Measurements from ENCODE around the gene D2HGDH.
"Not testable (repeated sequence)": the region's sequence is repeated elsewhere in the genome, so short reads cannot be mapped to it uniquely, and the experiment has no call there.

The D2HGDH gene

GRCh38 chr2:241726459-241726858 lies 8.0 kb upstream of the D2HGDH start:
- FAIRE-seq: no peak

- FAIRE-seq: no peak
Measured at GRCh38 chr2:241728000-241728399, 6.4 kb upstream of the D2HGDH start.

- no peak for FAIRE-seq
Measured at GRCh38 chr2:241728627-241729026, 5.8 kb upstream of the D2HGDH start.

GRCh38 chr2:241729868-241730267 lies 4.6 kb upstream of the D2HGDH start:
- no peak for FAIRE-seq

GRCh38 chr2:241730671-241731293 lies 3.6 kb upstream of the D2HGDH start:
- no peak for FAIRE-seq

GRCh38 chr2:241732513-241733186 lies 1.8 kb upstream of the D2HGDH start:
- not testable (repeated sequence) for FAIRE-seq

- no peak for FAIRE-seq
Measured at GRCh38 chr2:241733391-241734207, 831 bp upstream of the D2HGDH start.

GRCh38 chr2:241734208-241734466 lies 293 bp upstream of the D2HGDH start:
- no peak for FAIRE-seq

- no peak for FAIRE-seq
Measured at GRCh38 chr2:241736111-241736510, 1.7 kb downstream of the D2HGDH start.

GRCh38 chr2:241738040-241738686 lies 3.7 kb downstream of the D2HGDH start:
- FAIRE-seq: no peak

- FAIRE-seq: no peak
Measured at GRCh38 chr2:241739177-241739576, 4.7 kb downstream of the D2HGDH start.

GRCh38 chr2:241739651-241740050 lies 5.2 kb downstream of the D2HGDH start:
- no peak for FAIRE-seq

GRCh38 chr2:241741016-241741415 lies 6.6 kb downstream of the D2HGDH start:
- FAIRE-seq: no peak

- no peak for FAIRE-seq
Measured at GRCh38 chr2:241742320-241742939, 8.0 kb downstream of the D2HGDH start.

GRCh38 chr2:241743008-241743407 lies 8.6 kb downstream of the D2HGDH start:
- FAIRE-seq: not testable (repeated sequence)

- FAIRE-seq: no peak
Measured at GRCh38 chr2:241743620-241744019, 9.2 kb downstream of the D2HGDH start.

- FAIRE-seq: peak; percentile 94
Measured at GRCh38 chr2:241744028-241744754, 9.8 kb downstream of the D2HGDH start.

- FAIRE-seq: no peak
Measured at GRCh38 chr2:241745276-241745675, 10.8 kb downstream of the D2HGDH start.

- FAIRE-seq: no peak
Measured at GRCh38 chr2:241746084-241746483, 11.7 kb downstream of the D2HGDH start.

- no peak for FAIRE-seq
Measured at GRCh38 chr2:241748468-241749256, 14.2 kb downstream of the D2HGDH start.

GRCh38 chr2:241750076-241750840 lies 15.8 kb downstream of the D2HGDH start:
- FAIRE-seq: no peak

All from islet of Langerhans (tissue), 1 donor.